ENCODE results near the gene ARID3A.

- TF ChIP-seq THRA (CRISPR knock-in tag; IDR thresholded peaks at IDR 0.05; ENCODE audit: borderline replicate concordance): no peak
- no peak for TF ChIP-seq ONECUT2 (CRISPR knock-in tag; IDR thresholded peaks at IDR 0.05)
- no peak for TF ChIP-seq SRF (IDR thresholded peaks at IDR 0.05; ENCODE audit: low read depth, low read length)
- no peak for TF ChIP-seq CREB1 (IDR thresholded peaks at IDR 0.05)
- TF ChIP-seq CREB1 (CRISPR knock-in tag; IDR thresholded peaks at IDR 0.05): no peak
- TF ChIP-seq POLR2A (IDR thresholded peaks at IDR 0.05; ENCODE audit: insufficient read depth in 1 of 2, low read depth in 2 of 2, low read length in 2 of 2): no peak
- TF ChIP-seq ZNF253 (CRISPR knock-in tag; IDR thresholded peaks at IDR 0.05; ENCODE audit: borderline replicate concordance): no peak
- TF ChIP-seq ZBTB7A (CRISPR knock-in tag; IDR thresholded peaks at IDR 0.05): no peak
- no peak for TF ChIP-seq ZBTB8A (CRISPR knock-in tag; IDR thresholded peaks at IDR 0.05; ENCODE audit: borderline replicate concordance, low read depth)
- TF ChIP-seq NFE2L1 (CRISPR knock-in tag; IDR thresholded peaks at IDR 0.05; ENCODE audit: borderline replicate concordance): no peak
- no peak for TF ChIP-seq ZSCAN21 (CRISPR knock-in tag; IDR thresholded peaks at IDR 0.05; ENCODE audit: borderline replicate concordance)
- no peak for TF ChIP-seq HNRNPUL1 (IDR thresholded peaks at IDR 0.05; ENCODE audit: low read depth, low read length)
- TF ChIP-seq SAP130 (CRISPR knock-in tag; IDR thresholded peaks at IDR 0.05; ENCODE audit: low read depth): no peak
Measured at GRCh38 chr19:941292-942132, 15.7 kb downstream of the ARID3A start.

Data from HepG2 (cell line).